Central memory CD8-positive, alpha-beta T cell (primary cell): Measurements from ENCODE around the gene DAPK1.

ENCODE experiments used
- ATAC-seq: fragments of 150-1000 bp; cut with Tn5 transposase; replicated peaks from 2 replicates; pipeline ENCODE4 v1.10.0; 2022; ENCODE audit warnings: mild to moderate bottlenecking, moderate FRiP score, moderate number of reproducible peaks; ENCODE audit not compliant: poor library complexity, severe bottlenecking; ENCODE audit errors: extremely low read depth
- DNase-seq, 2 donors: peaks; one replicate each; pipeline ENCODE4 v3.0.0; 2021; ENCODE audit warnings: low spot score in 2 of 2
- H3K27ac Mint-ChIP-seq: one replicate; pipeline ENCODE4 v1.8.0; 2022; ENCODE audit warnings: low read depth, mild to moderate bottlenecking, moderate library complexity, mixed read lengths
- H3K27me3 Mint-ChIP-seq: one replicate; pipeline ENCODE4 v1.8.0; 2022; ENCODE audit warnings: mixed read lengths
- H3K36me3 Mint-ChIP-seq: one replicate; pipeline ENCODE4 v1.8.0; 2022; ENCODE audit warnings: mild to moderate bottlenecking, moderate library complexity, mixed read lengths; ENCODE audit not compliant: insufficient read depth
- H3K4me1 Mint-ChIP-seq: one replicate; pipeline ENCODE4 v1.8.0; 2022; ENCODE audit warnings: mixed read lengths
- H3K4me3 Mint-ChIP-seq: one replicate; pipeline ENCODE4 v1.8.0; 2022; ENCODE audit warnings: mild to moderate bottlenecking, moderate library complexity, mixed read lengths
- H3K9me3 Mint-ChIP-seq: one replicate; pipeline ENCODE4 v1.8.0; 2022; ENCODE audit warnings: mixed read lengths

Gene DAPK1

DNA sequence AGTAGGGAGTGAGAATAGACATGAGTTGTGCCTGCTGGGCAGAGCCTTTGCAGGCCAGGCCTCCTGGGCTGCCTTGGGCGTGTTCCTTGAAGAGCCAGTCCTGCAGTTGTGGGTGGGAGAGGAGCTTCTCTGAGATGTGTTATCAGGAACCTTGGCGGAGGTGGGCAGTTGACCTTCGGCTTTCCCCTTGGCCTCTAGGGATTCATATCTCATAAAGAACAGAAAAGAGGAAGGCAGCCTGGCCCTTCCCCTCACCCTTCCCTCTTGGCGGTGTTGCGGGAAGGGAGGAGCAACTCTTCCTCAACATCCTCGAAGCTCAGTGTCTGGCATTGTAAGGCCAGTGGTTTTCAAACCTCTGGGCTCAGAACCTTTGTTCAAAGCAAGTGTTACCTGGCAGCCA is 59.2 kb downstream of the DAPK1 start:
- Mint-ChIP-seq H3K27me3 (peaks cover 13% of the 10 kb centered on the region), H3K36me3 (peaks cover 1% of the 10 kb centered on the region), H3K27ac (no peak overlapping the region), H3K4me3 (no peak overlapping the region), H3K4me1 (no peaks in the 10 kb centered on the region), H3K9me3 (no peaks in the 10 kb centered on the region)
- ATAC-seq (no peak), DNase-seq (no peak)

DNA sequence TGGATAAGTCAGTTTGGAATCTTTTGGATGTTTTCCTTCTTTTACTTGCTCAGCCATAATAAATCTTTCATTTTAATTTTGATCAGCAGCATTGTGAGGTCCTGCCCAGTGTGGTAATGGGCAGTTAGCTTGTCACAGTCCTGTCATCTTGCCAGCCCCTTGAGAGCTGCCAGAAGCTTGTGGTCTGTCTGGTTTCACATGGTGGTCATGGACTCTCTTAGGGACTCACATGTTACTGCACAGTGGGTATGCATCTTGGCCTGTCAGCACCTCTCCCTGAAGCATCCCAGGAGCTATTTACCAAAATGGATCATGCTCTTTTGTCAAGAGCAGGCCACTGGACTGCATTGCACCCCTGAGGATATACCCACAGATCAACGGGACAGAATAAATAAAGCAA is 60.3 kb downstream of the DAPK1 start:
- no peak for DNase-seq
- Mint-ChIP-seq H3K27ac (no peak overlapping the region), H3K4me1 (no peaks in the 10 kb centered on the region), H3K4me3 (no peak overlapping the region), H3K27me3 (peaks cover 13% of the 10 kb centered on the region), H3K9me3 (no peaks in the 10 kb centered on the region), H3K36me3 (peaks cover 1% of the 10 kb centered on the region)
- ATAC-seq, result no peak

DNA sequence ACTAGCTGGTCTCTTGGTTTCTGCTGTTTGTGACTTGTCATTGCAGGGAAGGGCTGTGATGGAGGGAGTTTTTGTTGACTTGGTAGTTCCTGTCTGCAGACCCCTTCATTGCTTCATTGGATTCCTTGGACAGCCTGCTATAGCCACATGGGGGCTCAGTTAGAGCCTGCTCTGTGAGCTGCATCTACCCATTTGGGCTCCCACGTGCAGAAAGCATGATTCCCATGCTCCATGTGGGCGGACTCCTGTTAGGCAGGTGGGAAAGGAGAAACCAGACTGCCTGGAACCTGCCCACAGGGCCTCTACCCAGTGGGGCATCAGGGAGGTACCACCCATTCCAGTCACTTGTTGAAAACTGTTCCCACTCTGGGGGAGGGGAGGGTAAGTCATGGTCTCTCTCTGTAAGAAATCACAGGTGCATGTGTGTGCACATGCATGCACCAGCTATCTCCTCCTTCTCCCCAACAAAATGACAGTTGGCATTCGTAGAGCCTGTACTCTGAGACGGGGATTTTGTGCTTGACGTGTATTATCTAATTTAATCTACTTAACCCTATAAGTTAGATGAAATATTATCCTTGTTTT is 61.0 kb downstream of the DAPK1 start:
- H3K27me3 Mint-ChIP-seq, result peaks cover 18% of the 10 kb centered on the region
- no peak for DNase-seq

GRCh38 chr9:87562062-87562461 is 64.4 kb downstream of the DAPK1 start:
- Mint-ChIP-seq H3K4me1 (no peaks in the 10 kb centered on the region), H3K36me3 (no peaks in the 10 kb centered on the region), H3K4me3 (no peak overlapping the region), H3K9me3 (peaks cover 8% of the 10 kb centered on the region), H3K27ac (no peak overlapping the region), H3K27me3 (peaks cover 24% of the 10 kb centered on the region)
- ATAC-seq (no peak), DNase-seq (no peak)

More for the DNA sequence above, 61.0 kb downstream of the DAPK1 start:
- H3K9me3 Mint-ChIP-seq, result peaks cover 2% of the 10 kb centered on the region
- H3K27ac Mint-ChIP-seq, result no peak overlapping the region
- no peaks in the 10 kb centered on the region for H3K36me3 Mint-ChIP-seq
- no peak overlapping the region for H3K4me3 Mint-ChIP-seq
- no peaks in the 10 kb centered on the region for H3K4me1 Mint-ChIP-seq
- ATAC-seq, result no peak

GRCh38 chr9:87562530-87563170 is 65.0 kb downstream of the DAPK1 start:
- H3K4me3 Mint-ChIP-seq, result no peak overlapping the region
- no peaks in the 10 kb centered on the region for H3K4me1 Mint-ChIP-seq
- ATAC-seq (no peak), DNase-seq (no peak)
- H3K9me3 Mint-ChIP-seq, result peaks cover 8% of the 10 kb centered on the region
- no peak overlapping the region for H3K27ac Mint-ChIP-seq
- no peaks in the 10 kb centered on the region for H3K36me3 Mint-ChIP-seq
- peaks cover 24% of the 10 kb centered on the region for H3K27me3 Mint-ChIP-seq

- no peak for DNase-seq
- peaks cover 8% of the 10 kb centered on the region for H3K9me3 Mint-ChIP-seq
- H3K36me3 Mint-ChIP-seq, result no peaks in the 10 kb centered on the region
- H3K4me1 Mint-ChIP-seq, result no peaks in the 10 kb centered on the region
- H3K4me3 Mint-ChIP-seq, result no peak overlapping the region
- no peak for ATAC-seq
- peaks cover 33% of the 10 kb centered on the region for H3K27me3 Mint-ChIP-seq
- no peak overlapping the region for H3K27ac Mint-ChIP-seq
Measured at GRCh38 chr9:87564111-87564510, 66.4 kb downstream of the DAPK1 start.

GRCh38 chr9:87564791-87565241 is 67.1 kb downstream of the DAPK1 start:
- Mint-ChIP-seq H3K4me1 (no peaks in the 10 kb centered on the region), H3K36me3 (no peaks in the 10 kb centered on the region), H3K27ac (no peak overlapping the region), H3K9me3 (peaks cover 8% of the 10 kb centered on the region), H3K4me3 (no peak overlapping the region), H3K27me3 (peaks cover 33% of the 10 kb centered on the region)
- ATAC-seq (no peak), DNase-seq (no peak)

DNA sequence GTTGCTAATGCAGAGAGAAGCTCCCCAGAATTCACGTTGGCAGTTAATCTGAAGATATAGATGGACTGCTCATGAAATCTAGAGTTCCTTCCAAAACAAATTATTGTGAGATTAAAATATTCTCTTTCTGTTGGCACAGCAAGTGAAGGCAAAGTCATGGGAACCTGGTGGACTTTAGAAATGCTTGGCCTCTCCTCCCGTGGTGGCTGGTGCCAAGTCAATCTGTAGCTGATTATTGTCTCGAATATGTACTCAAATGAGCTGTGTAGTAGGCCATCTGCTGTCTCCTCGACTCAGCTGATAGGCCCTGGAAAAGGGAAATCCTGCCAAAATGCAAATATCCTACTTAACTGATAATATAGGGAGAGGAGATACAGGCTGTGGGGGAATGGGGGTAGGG is 69.3 kb downstream of the DAPK1 start:
- ATAC-seq (no peak), DNase-seq (no peak)
- Mint-ChIP-seq H3K27me3 (peaks cover 33% of the 10 kb centered on the region), H3K4me3 (no peak overlapping the region), H3K36me3 (no peaks in the 10 kb centered on the region), H3K27ac (no peak overlapping the region), H3K4me1 (no peaks in the 10 kb centered on the region), H3K9me3 (peaks cover 8% of the 10 kb centered on the region)

DNA sequence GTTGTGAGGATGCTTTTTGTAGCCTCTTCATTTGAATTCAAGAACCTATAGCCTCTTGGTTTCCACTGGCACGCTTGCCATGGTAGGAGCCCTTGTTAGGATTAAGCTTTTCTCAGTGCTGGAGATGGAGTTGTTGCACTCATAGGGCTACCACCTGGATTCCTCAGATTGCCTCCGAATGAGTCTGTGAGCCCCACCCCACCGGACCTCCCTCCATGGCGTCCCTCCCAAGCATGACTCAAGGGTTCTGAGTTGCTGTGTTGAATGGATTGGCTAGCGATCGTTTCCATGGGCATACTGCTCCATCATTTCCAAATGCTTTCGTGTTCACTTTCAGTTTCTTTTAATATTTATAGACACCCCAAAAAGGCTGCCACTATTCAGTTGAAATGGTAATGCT is 69.9 kb downstream of the DAPK1 start:
- no peak overlapping the region for H3K27ac Mint-ChIP-seq
- H3K27me3 Mint-ChIP-seq, result peaks cover 33% of the 10 kb centered on the region

DNA sequence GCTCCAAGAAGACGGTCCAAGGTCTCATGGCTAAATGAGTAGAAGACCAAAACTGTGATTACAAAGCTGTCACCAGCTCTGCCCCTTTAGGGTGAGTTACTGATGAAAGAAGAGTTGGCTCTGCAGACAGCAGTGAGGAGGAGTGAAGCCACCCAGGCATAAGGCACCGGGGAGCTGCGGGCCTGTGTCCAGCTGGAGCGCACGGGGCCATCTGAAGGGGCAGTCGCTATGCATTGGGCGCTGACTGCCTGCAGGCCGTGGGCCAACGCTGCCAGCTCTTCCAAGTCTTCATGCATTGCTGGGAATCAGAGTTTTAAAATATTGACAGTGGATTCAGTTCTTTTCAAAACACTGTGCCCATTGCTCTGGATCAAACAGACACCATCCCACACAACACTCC is 70.3 kb downstream of the DAPK1 start:
- Mint-ChIP-seq H3K27ac (no peak overlapping the region), H3K27me3 (peaks cover 33% of the 10 kb centered on the region), H3K4me1 (no peaks in the 10 kb centered on the region), H3K36me3 (no peaks in the 10 kb centered on the region), H3K9me3 (peaks cover 8% of the 10 kb centered on the region), H3K4me3 (no peak overlapping the region)
- ATAC-seq (no peak), DNase-seq (no peak)

More for the DNA sequence above, 69.9 kb downstream of the DAPK1 start:
- no peak for DNase-seq
- Mint-ChIP-seq H3K4me3 (no peak overlapping the region), H3K4me1 (no peaks in the 10 kb centered on the region), H3K9me3 (peaks cover 8% of the 10 kb centered on the region), H3K36me3 (no peaks in the 10 kb centered on the region)
- ATAC-seq, result no peak

- H3K4me1 Mint-ChIP-seq, result no peaks in the 10 kb centered on the region
- ATAC-seq (no peak), DNase-seq (no peak)
- peaks cover 31% of the 10 kb centered on the region for H3K27me3 Mint-ChIP-seq
- H3K36me3 Mint-ChIP-seq, result no peaks in the 10 kb centered on the region
- no peak overlapping the region for H3K4me3 Mint-ChIP-seq
- no peak overlapping the region for H3K27ac Mint-ChIP-seq
- peaks cover 8% of the 10 kb centered on the region for H3K9me3 Mint-ChIP-seq
Measured at GRCh38 chr9:87568401-87568800, 70.7 kb downstream of the DAPK1 start.

DNA sequence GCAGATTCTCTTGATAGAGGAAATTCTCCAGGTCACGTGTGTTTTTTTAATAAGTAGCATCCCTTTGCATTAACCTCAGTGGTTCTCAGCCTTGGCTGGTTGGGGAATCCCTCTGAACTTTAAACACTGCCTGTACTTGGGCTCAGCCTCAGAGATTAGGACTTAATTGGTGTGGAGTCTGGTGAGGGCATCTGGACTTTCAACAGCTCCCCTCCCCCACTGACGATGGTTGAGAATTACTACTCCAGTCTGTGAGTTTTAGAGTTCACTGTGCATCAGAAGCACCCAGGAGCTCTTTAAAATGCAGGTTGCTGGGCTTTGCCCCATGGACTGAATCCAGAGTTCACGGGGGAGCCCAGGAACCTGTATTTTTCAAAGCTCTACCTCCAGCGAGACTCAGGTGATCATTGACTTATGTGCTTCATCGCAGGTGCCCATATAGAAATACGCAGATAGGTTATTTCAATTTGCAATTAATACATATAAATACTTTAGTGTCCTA is 71.4 kb downstream of the DAPK1 start:
- H3K4me1 Mint-ChIP-seq, result no peaks in the 10 kb centered on the region
- DNase-seq (no peak), ATAC-seq (no peak)
- peaks cover 24% of the 10 kb centered on the region for H3K27me3 Mint-ChIP-seq
- no peaks in the 10 kb centered on the region for H3K36me3 Mint-ChIP-seq
- peaks cover 2% of the 10 kb centered on the region for H3K9me3 Mint-ChIP-seq
- no peak overlapping the region for H3K27ac Mint-ChIP-seq
- H3K4me3 Mint-ChIP-seq, result no peak overlapping the region

GRCh38 chr9:87569518-87569917 is 71.9 kb downstream of the DAPK1 start:
- DNase-seq (no peak), ATAC-seq (no peak)
- Mint-ChIP-seq H3K4me1 (no peaks in the 10 kb centered on the region), H3K36me3 (peaks cover under 1% of the 10 kb centered on the region), H3K27ac (no peak overlapping the region), H3K4me3 (no peak overlapping the region), H3K27me3 (peaks cover 21% of the 10 kb centered on the region), H3K9me3 (no peaks in the 10 kb centered on the region)
